GM21576 (cell line): ENCODE measurements around the gene KDM3B.

Source experiments
- ATAC-seq: cut with Tn5 transposase; IDR thresholded peaks from one replicate; pipeline ENCODE4 v1.9.1; 2021; ENCODE audit warnings: mild to moderate bottlenecking, moderate library complexity; ENCODE audit not compliant: unreplicated experiment

Gene KDM3B

GRCh38 chr5:138448070-138448469, 95.6 kb downstream of the KDM3B start:
- ATAC-seq = no peak

DNA sequence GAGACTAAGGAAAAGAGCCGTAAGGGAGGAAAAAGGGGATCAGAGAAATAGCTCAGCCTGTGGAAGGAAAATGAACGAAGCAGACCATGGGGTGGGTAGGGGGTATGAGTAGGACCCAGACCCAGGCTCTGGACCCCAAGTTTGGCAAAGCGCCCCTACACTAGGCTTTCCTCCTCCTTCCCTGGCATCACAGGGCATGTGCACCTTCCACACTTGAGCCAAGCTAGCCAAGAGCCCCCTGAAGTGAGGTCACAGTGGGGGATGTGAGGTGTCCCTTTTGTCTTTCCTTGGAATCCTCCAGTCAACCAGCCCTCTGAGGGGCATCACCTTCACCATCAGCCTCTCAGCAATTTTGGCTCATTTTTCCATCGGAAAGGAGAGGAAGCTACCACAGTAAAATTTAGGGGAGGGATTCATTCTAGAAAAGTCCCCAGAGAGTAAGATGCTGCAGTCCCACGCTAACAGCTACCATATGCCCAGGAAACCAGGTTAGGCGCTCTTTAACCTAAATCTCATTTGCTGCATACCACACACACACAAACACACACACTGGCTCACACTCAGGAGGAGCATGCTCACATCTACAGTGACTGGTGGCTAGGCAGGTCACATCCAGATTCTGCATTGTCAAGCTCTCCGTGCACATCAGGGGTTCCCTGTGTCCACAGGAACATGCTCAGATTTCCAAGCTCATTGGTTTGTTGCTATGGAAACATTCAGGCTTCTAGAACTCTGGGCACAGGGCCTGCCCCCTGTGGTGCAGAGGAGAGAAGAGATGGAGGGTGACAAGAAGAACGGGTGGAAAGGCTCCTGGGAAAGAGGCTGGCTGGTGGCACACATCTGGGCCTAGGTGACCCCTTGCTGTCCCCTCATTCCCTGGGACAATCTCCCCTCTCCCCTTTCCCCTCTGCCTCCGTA, 96.3 kb downstream of the KDM3B start:
- ATAC-seq = no peak

- peak; percentile 69 for ATAC-seq
Observed at GRCh38 chr5:138449501-138450239, 97.2 kb downstream of the KDM3B start.

DNA sequence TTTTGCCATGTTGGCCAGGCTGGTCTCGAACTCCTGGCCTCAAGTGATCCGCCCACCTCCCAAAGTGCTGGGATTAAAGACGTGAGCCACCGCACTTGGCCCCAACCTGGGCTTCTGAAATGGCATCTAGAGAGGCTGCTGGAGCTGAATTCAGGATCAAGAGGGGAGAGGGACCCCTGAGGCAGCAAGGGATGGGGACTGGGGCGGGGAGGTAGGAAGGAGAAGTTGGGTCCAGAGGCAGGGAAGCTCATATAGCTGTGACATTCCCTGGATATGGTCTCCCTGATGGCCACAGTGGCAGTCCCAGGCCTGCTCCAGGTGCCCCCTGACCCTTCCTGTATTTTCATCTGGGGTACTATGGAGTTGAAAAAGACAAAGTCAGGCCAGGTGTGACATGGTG, 98.5 kb downstream of the KDM3B start:
- no peak for ATAC-seq

DNA sequence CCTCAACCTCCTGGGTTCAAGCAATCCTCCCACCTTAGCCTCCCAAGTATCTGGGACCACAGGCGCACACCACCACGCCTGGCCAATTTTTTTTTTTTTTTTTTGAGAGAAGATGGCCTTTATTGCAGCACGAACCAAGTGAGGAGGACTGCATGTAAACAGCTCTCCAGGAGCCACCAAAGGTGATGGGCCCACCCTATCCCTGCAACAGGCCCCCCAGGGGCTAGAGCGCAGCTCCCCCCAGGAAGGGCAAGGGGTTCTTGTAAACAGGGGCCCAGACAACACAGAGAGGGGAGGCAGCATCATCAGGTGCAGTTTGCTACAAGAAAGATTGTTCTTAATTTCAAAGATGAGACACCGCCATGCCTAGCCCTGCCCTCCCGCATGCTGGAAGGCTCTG, 100.2 kb downstream of the KDM3B start:
- no peak for ATAC-seq

DNA sequence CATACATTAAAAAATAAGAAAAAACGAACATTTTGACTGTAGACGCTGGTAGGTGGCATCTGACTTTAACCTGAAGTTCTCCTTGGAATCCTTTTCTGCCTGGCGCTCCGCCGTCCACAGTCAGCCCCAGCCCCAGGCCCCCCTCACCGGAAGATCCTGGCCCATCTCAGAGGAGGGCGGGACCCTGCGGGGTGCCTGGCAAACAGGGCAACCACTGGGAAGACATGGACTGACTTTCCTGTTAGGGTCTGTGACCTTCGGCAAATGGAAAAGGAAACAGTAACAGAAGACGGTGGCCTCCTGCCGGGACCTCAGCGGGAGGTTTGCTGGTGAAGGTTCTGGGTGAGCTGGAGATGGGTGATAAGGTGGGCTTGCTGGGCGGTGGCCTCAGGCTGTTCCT, 101.1 kb downstream of the KDM3B start:
- ATAC-seq = no peak

GRCh38 chr5:138454121-138454520, 101.6 kb downstream of the KDM3B start:
- ATAC-seq = no peak

DNA sequence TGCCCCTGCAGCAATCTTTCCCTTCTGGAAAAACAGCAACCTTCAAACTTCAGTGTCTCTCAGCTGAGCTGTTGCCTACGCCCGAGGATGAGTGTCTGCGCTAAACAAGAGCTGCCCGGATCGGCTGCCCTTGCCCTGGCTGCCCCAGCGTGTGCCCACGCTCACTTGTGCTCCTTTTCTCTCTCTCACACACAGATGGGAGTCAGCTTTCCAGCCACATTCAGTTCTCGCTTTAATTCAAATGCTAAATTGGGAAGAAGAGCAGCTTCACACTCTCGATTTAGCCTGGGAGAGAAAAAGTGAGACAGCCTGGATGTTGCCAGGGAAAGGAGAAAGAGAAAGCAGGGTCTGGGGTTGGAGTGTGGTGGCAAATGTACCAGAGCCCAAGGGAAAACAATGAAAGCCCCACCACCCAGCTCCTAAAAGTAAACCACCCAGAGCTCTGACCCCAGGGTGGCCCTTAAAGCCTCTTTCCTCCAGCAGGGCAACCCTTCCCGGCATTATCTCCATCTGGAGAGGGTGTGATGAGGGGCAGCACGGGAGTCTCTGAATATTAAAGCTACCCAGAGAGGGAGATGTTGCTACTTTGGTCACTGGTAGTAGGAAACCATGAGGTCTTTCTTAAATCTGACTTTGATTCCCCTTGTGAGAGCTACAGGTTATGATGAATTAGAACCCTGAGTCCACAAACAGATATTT, 102.9 kb downstream of the KDM3B start:
- ATAC-seq = no peak

DNA sequence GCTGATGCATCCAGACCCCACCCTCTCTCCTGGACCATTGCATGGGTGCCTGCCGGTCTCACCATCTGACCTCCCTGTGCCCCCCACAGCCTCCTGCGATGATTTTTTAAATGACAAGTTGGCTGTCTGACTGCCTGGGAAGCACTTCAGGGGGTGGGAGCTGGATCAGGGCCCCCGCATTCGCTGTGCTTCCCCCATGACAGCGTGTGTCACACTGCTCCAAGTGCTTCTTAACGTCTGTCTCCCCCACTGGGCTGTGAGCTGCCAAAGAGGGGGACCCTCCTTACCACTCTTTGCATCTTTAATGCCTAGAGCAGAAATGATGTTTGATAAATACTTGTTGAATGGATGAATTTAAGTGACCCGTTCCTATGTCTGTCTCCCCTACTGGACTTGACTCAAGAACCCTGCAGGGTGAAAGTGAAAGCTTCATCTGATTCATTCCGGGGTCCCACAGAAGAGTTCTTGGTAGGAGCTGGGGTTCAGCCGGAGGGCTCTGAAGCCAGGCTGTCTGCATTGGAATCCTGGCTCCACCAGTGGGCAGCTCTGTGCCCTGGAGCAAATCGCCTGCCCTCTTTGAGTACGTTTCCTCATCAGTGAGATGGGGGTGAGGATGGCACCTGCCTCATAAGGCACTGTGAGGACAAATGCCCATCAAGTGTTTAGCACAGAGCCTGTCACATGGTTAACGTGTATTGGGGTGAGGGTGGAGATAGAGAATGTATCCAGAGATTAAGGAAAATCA, 105.2 kb downstream of the KDM3B start:
- no peak for ATAC-seq

DNA sequence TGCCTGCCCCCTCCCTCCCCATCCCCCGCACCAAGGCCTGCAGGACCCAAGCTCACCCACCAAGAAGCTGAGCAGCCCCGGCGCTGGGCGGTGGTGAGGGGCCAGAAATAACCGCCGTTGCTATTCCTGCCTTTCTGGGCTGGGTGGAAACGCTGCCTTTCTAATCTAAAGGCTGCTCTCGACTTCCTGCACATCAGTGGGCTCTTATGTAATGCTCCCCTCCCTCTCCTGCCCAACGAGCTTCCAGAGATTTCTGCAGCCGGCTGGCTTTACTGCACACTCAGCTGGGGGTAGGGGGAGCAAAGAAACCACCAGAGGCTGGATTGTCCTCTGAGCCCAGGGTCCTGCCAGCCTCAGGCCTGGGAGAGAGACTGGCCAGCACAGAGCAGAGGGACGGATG, 105.9 kb downstream of the KDM3B start:
- ATAC-seq = no peak

DNA sequence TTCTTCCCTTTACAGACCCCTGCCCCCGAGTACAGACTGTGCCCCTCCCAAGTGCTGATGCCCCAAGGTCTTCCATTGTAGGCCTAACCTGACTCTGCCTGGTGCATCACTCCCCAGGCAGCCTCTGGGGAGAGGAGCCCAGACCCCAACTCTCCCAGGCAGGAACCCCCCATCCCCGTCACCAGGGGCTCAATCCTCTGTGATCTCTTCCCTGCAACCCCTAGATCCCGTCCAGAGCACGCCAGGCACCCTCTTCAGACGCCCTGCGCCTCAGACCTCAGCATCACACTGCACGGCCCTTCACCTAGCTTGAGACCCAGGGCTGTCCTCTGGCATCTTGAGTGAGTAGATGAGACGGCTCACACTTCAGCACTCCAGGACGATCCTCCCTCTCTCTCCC, 106.4 kb downstream of the KDM3B start:
- no peak for ATAC-seq

GRCh38 chr5:138459311-138459933, 106.9 kb downstream of the KDM3B start:
- no peak for ATAC-seq

- no peak for ATAC-seq
Observed at GRCh38 chr5:138460032-138460693, 107.7 kb downstream of the KDM3B start.

DNA sequence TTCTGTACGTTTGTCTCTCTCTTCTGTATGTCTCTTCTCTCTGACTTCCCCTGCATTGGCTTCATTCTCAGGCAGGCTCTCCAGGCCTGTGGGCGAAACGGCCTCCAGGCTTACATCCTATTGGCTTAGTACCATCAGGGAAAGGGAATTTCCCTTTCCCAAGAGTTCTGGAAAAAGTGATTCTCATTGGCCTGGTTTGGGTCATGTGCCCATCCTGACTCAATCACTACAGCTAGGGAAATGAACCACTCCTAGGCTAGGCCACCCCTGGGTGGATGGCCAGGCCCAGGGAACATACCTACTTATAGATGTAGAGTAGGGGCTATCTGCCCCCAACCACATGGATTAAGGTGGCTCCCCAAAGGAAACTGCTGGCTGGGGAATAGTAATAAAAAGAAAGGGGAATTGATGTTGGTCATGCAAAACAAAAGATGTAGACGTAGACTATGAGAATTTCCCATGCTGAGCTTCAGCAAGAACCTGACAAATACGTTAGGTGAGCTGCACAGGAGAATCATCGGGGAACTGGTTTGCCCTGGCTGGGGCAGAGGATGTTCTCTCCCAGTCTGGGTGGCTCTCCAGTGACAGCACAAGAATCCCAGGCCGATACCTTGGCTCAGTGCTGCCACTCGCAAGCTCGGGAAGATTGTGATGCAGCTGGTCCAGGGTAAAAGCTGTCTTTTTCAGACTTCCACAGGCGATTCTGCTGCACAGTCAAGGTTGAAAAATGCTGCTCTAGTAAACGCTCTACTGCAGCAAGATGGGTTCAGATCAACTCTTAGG, 109.0 kb downstream of the KDM3B start:
- ATAC-seq = no peak

DNA sequence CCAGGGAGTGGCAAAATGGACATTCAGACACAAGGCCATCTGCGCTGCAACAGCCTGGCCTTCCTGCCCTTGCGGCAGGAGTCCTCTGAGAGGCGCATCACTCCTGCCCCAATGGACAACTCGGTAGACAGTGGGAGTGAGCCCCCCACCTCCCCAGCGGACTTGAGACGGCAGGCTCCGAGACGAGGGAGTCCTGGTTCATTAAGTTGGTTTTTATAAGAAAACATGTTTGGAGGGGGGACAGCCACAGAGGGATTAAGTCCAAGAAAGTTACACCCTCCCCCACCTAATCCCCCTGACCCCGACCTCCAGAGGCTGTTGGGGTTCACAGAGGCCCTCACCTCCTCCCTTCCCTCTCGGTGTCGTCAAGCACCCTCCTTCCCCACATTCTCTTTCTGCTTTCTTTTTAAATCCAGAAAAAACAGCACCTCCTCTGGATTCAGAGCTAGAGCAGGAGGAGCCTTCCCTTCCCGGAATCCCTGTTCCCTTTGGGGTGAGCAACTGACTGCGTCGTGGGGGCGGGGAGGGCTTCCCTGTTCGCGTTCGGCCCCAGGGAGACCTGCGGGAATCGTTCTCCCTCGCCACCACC, 111.0 kb downstream of the KDM3B start:
- ATAC-seq = no peak

DNA sequence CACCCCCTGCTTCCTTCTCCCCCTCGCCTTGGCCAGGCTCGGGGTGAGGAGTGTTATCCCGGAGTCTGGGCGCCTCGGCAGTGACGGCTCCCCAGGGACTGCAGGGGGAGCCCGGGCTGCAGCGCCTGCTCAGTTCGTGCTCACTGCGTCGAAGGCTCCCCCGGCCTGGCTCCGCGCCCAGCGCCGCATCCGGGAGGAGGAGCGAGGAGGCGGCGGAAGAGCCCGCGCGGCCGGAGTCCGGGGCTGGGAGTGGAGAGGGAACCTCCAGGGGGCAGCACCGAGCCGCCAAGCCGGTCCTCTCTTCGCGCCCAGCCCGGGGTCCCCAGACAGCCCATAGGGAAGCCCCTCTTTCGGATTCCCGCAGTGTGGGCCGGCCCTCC, 111.5 kb downstream of the KDM3B start:
- ATAC-seq = peak; percentile 51

DNA sequence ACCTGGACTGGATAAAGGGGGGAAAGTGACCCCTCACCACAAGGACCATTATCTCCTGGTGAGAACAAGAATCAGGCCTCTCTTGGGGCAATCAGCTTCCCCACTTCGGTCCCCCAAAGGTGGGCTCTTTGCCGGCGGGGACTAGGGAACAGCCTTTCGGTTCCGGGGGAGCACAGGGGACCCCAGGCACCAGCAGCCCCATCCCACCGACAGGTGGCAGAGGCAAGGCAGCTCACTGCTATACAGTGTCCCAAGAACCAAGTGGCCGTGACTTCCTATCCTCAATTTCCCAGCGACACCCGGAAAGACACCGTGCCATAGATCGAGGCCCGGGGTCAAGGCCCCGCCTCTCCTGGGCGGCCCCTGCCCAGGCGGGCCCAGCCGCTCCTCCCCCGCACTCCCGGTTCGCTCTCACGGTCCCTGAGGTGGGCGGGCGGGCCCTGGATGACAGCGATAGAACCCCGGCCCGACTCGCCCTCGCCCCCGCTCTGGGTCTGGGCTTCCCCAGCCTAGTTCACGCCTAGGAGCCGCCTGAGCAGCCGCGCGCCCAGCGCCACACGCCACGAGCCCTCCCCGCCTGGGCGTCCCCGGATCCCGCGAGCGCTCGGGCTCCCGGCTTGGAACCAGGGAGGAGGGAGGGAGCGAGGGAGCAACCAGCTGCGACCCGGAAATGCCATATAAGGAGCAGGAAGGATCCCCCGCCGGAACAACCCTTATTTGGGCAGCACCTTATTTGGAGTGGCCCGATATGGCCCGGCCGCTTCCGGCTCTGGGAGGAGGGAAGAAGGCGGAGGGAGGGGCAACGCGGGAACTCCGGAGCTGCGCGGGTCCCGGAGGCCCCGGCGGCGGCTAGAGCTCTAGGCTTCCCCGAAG, 112.1 kb downstream of the KDM3B start:
- peak; percentile 65 for ATAC-seq
